H1 (cell line): ENCODE measurements around the gene ATP9B. TPM values are rescaled to one million over a fixed set of nuclear protein-coding genes. Genes with fewer than 3 reads are reported as not detected.

Experiments used
- PHF8 ChIP-seq: fragments of 200-600 bp; sonication (generic); conservative IDR thresholded peaks from 2 replicates; pipeline ENCODE4 v1.7.1; 2012; ENCODE audit warnings: low read depth, mild to moderate bottlenecking, inconsistent platforms, low read length, moderate library complexity
- SIRT6 ChIP-seq: IDR thresholded peaks from one replicate; pipeline ENCODE4 v1.7.1; 2012; ENCODE audit warnings: low read length, inconsistent platforms
- polyA plus RNA-seq, 7 experiments: library from polyadenylated mRNA; depleted of rRNA in 3 of 7; stranded (reverse) in 5 of 7; unstranded in 2 of 7; fragments of >200 nt in 5 of 7; fragments of 200-250 nt in 2 of 7; gene quantifications; 1 replicate in 5 of 7; 2 replicates in 1 of 7; 4 replicates in 1 of 7; pipeline versions ENCODE4 v1.2.1 to v1.2.3, GENCODE V29; 2011 to 2013; ENCODE audit warnings: missing spikeins in 2 of 7, mixed read lengths in 2 of 7
- total RNA-seq: library from RNA; stranded (reverse); fragmentation: NEBNext Ultra II Directional; extraction: Animal tissue kit (Norgen Biotek cat#: 25700); gene quantifications from 2 replicates; pipeline ENCODE4 v1.2.1, GENCODE V29; 2021
- TF ChIP-seq, protein P1 (sequence below): fragments of 300-600 bp; sonication (generic); IDR thresholded peaks from 2 replicates; pipeline ENCODE4 v1.7.1; 2012; ENCODE audit warnings: low read length, moderate library complexity, mild to moderate bottlenecking, inconsistent platforms; ENCODE audit not compliant: insufficient replicate concordance
- TF ChIP-seq, protein P2 (sequence below): IDR thresholded peaks from 2 replicates; pipeline ENCODE4 v1.6.1; 2012; ENCODE audit warnings: inconsistent platforms
- TF ChIP-seq, protein P3 (sequence below): IDR thresholded peaks from 2 replicates; pipeline ENCODE4 v1.6.1; 2011; ENCODE audit warnings: low read length, improper control_type of control experiment
- TF ChIP-seq, protein P4 (sequence below): IDR thresholded peaks from 2 replicates; pipeline ENCODE4 v1.6.1; 2012; ENCODE audit warnings: low read length, inconsistent platforms

ATP9B gene
- total and polyA plus RNA-seq, 2 of the 8 experiments (the other 6 are each of a cell fraction or from before 2014, with no cell fraction given), result 15.1 to 21.7 TPM

DNA sequence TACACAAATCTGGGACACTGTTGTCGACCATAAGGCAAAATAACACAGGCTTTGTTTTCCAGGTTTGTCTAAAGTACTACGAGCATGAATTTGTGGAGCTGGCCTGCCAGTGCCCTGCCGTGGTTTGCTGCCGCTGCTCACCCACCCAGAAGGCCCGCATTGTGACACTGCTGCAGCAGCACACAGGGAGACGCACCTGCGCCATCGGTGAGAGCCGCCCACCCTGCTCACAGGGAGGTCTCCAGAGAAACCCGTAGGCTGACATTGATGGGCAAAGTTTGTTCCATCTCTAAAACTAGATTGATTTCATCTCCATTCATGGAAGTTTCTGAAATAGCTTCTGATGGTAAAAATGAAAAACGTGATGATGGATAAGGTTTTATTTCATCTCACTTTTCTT lies 276.2 kb downstream of the ATP9B start (continued):
- TF ChIP-seq, protein P1, sequence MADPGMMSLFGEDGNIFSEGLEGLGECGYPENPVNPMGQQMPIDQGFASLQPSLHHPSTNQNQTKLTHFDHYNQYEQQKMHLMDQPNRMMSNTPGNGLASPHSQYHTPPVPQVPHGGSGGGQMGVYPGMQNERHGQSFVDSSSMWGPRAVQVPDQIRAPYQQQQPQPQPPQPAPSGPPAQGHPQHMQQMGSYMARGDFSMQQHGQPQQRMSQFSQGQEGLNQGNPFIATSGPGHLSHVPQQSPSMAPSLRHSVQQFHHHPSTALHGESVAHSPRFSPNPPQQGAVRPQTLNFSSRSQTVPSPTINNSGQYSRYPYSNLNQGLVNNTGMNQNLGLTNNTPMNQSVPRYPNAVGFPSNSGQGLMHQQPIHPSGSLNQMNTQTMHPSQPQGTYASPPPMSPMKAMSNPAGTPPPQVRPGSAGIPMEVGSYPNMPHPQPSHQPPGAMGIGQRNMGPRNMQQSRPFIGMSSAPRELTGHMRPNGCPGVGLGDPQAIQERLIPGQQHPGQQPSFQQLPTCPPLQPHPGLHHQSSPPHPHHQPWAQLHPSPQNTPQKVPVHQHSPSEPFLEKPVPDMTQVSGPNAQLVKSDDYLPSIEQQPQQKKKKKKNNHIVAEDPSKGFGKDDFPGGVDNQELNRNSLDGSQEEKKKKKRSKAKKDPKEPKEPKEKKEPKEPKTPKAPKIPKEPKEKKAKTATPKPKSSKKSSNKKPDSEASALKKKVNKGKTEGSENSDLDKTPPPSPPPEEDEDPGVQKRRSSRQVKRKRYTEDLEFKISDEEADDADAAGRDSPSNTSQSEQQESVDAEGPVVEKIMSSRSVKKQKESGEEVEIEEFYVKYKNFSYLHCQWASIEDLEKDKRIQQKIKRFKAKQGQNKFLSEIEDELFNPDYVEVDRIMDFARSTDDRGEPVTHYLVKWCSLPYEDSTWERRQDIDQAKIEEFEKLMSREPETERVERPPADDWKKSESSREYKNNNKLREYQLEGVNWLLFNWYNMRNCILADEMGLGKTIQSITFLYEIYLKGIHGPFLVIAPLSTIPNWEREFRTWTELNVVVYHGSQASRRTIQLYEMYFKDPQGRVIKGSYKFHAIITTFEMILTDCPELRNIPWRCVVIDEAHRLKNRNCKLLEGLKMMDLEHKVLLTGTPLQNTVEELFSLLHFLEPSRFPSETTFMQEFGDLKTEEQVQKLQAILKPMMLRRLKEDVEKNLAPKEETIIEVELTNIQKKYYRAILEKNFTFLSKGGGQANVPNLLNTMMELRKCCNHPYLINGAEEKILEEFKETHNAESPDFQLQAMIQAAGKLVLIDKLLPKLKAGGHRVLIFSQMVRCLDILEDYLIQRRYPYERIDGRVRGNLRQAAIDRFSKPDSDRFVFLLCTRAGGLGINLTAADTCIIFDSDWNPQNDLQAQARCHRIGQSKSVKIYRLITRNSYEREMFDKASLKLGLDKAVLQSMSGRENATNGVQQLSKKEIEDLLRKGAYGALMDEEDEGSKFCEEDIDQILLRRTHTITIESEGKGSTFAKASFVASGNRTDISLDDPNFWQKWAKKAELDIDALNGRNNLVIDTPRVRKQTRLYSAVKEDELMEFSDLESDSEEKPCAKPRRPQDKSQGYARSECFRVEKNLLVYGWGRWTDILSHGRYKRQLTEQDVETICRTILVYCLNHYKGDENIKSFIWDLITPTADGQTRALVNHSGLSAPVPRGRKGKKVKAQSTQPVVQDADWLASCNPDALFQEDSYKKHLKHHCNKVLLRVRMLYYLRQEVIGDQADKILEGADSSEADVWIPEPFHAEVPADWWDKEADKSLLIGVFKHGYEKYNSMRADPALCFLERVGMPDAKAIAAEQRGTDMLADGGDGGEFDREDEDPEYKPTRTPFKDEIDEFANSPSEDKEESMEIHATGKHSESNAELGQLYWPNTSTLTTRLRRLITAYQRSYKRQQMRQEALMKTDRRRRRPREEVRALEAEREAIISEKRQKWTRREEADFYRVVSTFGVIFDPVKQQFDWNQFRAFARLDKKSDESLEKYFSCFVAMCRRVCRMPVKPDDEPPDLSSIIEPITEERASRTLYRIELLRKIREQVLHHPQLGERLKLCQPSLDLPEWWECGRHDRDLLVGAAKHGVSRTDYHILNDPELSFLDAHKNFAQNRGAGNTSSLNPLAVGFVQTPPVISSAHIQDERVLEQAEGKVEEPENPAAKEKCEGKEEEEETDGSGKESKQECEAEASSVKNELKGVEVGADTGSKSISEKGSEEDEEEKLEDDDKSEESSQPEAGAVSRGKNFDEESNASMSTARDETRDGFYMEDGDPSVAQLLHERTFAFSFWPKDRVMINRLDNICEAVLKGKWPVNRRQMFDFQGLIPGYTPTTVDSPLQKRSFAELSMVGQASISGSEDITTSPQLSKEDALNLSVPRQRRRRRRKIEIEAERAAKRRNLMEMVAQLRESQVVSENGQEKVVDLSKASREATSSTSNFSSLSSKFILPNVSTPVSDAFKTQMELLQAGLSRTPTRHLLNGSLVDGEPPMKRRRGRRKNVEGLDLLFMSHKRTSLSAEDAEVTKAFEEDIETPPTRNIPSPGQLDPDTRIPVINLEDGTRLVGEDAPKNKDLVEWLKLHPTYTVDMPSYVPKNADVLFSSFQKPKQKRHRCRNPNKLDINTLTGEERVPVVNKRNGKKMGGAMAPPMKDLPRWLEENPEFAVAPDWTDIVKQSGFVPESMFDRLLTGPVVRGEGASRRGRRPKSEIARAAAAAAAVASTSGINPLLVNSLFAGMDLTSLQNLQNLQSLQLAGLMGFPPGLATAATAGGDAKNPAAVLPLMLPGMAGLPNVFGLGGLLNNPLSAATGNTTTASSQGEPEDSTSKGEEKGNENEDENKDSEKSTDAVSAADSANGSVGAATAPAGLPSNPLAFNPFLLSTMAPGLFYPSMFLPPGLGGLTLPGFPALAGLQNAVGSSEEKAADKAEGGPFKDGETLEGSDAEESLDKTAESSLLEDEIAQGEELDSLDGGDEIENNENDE, result no peak
- TF ChIP-seq SIRT6, result no peak
- TF ChIP-seq, protein P2, sequence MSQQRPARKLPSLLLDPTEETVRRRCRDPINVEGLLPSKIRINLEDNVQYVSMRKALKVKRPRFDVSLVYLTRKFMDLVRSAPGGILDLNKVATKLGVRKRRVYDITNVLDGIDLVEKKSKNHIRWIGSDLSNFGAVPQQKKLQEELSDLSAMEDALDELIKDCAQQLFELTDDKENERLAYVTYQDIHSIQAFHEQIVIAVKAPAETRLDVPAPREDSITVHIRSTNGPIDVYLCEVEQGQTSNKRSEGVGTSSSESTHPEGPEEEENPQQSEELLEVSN, result no peak
- TF ChIP-seq, protein P3, sequence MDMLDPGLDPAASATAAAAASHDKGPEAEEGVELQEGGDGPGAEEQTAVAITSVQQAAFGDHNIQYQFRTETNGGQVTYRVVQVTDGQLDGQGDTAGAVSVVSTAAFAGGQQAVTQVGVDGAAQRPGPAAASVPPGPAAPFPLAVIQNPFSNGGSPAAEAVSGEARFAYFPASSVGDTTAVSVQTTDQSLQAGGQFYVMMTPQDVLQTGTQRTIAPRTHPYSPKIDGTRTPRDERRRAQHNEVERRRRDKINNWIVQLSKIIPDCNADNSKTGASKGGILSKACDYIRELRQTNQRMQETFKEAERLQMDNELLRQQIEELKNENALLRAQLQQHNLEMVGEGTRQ, result no peak
- TF ChIP-seq PHF8, result no peak
- TF ChIP-seq, protein P4, sequence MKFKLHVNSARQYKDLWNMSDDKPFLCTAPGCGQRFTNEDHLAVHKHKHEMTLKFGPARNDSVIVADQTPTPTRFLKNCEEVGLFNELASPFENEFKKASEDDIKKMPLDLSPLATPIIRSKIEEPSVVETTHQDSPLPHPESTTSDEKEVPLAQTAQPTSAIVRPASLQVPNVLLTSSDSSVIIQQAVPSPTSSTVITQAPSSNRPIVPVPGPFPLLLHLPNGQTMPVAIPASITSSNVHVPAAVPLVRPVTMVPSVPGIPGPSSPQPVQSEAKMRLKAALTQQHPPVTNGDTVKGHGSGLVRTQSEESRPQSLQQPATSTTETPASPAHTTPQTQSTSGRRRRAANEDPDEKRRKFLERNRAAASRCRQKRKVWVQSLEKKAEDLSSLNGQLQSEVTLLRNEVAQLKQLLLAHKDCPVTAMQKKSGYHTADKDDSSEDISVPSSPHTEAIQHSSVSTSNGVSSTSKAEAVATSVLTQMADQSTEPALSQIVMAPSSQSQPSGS, result no peak
